WI38 (cell line): Measurements from ENCODE around the gene ASGR2.
"Not testable (repeated sequence)": the region's sequence is repeated elsewhere in the genome, so short reads cannot be mapped to it uniquely, and the experiment has no call there.

Experiments used
- H3K4me3 ChIP-seq: 2 replicates; pipeline ENCODE4 v1.5.1; 2011; ENCODE audit warnings: low read depth, mild to moderate bottlenecking, control low read depth, low read length
- TF ChIP-seq, protein P1 (sequence below): IDR thresholded peaks from 2 replicates; pipeline ENCODE4 v1.5.1; 2012; ENCODE audit warnings: low read depth, mild to moderate bottlenecking, control low read depth, low read length

ASGR2 gene

DNA sequence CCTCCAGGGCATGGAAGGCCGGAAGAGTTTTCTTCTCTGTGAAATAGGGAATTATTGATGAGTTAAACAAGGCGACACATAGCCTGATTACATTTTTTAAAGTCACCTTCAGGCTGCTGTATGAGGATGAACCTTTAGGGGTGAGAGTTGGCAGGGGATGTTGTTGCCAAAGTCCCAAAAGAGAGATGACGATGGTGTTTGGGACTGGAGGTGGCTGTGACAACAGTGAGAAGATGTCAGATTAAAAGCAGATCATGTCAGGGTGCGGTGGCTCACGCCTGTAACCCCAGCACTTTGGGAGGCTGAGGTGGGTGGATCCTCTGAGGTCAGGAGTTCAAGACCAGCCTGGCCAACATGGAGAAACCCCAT lies 16.8 kb upstream of the ASGR2 start:
- TF ChIP-seq, protein P1, sequence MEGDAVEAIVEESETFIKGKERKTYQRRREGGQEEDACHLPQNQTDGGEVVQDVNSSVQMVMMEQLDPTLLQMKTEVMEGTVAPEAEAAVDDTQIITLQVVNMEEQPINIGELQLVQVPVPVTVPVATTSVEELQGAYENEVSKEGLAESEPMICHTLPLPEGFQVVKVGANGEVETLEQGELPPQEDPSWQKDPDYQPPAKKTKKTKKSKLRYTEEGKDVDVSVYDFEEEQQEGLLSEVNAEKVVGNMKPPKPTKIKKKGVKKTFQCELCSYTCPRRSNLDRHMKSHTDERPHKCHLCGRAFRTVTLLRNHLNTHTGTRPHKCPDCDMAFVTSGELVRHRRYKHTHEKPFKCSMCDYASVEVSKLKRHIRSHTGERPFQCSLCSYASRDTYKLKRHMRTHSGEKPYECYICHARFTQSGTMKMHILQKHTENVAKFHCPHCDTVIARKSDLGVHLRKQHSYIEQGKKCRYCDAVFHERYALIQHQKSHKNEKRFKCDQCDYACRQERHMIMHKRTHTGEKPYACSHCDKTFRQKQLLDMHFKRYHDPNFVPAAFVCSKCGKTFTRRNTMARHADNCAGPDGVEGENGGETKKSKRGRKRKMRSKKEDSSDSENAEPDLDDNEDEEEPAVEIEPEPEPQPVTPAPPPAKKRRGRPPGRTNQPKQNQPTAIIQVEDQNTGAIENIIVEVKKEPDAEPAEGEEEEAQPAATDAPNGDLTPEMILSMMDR, result no peak
- H3K4me3 ChIP-seq, result no peak overlapping the region

DNA sequence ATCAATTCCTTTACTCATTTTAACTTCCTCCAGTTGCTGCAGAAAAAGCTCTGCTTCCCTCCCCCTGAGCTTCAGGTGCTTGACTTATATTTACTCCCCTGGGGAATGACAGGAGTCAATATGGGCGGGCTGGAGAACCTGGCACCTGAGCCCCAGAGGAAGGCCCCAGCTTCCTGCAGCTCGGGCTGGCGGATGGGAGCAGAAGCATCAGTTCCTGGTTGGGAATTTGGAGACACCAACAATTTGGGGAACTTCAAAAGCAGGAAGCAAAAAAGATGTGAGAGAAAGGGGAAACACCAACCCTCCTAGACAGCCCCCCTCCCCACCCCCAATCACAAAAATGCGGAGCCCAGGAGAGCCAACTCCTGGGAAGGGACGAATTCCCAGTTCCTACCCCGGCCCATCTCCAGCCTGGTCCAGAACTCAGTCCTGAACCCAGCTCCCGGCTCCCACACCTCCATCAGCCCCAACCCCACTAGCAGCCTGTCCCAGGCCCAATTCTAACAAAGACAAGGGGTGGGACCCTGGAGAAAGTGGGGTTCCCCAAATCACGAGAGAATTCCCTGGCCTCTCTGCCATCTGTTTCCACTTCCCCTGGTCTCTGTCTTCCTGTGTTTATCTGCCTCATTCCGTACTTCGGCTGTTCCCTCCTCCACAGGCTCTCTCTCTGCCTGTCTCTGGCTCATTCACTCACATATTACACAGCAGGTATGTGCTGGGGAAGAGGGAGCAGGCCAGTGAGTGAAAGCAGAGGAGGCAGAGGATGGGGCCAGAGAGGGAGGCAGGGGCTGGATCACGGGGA lies 16.2 kb upstream of the ASGR2 start:
- TF ChIP-seq, protein P1, result no peak
- no peak overlapping the region for H3K4me3 ChIP-seq

DNA sequence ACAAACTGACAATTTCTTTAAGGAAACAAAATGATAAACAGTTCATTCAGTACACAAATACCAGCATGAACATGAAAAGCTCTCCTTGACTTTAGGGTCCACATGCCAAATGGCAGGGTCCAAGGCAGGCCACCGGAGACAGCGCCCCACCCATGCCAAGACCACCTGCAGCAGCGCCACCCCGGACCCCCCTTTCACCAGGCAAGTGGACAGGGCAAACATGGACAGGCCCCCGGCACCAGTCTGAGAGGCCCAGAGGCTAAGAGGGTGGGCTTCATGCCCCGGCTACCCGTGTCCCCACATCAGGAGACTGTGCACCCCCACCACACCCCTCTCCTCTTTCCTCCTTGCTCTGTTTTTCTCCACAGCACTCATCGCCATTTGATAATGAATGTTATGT lies 14.7 kb upstream of the ASGR2 start:
- H3K4me3 ChIP-seq, result no peak overlapping the region
- TF ChIP-seq, protein P1, result no peak

DNA sequence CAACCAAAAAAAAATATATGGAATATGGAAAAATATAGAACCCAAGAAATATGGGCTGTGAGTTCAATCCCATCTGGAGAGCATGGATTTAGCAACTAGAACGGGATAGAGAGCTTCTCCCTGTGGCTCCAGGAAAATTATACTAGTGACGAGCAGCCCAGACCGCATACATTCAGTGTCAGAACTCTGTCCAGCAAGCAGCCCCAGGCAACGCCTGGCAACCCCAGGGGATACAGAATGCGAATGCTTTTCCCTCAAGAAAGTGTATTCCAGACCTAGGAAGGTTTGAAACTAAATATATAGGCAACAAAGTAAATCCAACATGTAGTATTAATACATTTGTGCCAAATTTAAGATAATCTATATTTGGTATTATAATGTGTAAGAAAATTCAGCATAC lies 13.5 kb upstream of the ASGR2 start:
- TF ChIP-seq, protein P1, result no peak
- no peak overlapping the region for H3K4me3 ChIP-seq

DNA sequence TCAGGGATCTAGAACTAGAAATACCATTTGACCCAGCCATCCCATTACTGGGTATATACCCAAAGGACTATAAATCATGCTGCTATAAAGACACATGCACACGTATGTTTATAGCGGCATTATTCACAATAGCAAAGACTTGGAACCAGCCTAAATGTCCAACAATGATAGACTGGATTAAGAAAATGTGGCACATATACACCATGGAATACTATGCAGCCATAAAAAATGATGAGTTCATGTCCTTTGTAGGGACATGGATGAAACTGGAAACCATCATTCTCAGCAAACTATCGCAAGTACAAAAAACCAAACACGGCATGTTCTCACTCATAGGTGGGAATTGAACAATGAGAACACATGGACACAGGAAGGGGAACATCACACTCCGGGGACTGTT lies 12.9 kb upstream of the ASGR2 start:
- not testable (repeated sequence) for H3K4me3 ChIP-seq

DNA sequence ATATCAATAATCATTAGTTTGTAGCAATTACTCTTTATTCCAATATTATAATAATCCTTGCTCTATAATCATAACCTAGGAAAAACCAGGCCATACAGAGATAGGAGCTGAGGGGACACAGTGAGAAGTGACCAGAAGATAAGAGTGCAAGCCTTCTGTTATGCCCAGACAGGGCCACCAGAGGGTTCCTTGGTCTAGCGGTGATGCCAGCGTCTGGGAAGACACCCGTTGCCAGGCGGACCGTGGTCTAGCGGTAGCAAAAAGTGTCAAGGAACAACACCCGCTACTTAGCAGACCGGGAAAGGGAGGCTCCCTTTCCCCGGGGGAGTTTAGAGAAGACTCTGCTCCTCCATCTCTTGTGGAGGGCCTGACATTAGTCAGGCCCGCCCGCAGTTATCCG lies 11.8 kb upstream of the ASGR2 start:
- H3K4me3 ChIP-seq, result not testable (repeated sequence)

DNA sequence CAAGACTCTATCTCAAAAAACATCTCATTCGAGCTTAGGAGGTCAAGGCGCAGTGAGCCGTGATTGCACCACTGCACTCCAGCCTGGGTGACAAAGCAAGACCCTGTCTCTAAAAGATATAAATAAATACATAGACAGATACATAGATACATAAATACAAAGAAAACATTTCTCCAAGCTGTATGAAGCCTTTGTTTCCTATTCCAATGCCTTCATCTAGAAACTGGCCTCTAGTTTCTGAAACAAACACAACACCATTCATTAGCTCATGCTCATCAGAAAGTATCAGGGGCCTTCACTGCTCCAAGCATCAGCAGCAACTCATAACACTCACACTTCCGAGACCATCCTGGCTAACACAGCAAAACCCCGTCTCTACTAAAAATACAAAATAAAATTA lies 10.3 kb upstream of the ASGR2 start:
- no peak overlapping the region for H3K4me3 ChIP-seq
- TF ChIP-seq, protein P1, result no peak

DNA sequence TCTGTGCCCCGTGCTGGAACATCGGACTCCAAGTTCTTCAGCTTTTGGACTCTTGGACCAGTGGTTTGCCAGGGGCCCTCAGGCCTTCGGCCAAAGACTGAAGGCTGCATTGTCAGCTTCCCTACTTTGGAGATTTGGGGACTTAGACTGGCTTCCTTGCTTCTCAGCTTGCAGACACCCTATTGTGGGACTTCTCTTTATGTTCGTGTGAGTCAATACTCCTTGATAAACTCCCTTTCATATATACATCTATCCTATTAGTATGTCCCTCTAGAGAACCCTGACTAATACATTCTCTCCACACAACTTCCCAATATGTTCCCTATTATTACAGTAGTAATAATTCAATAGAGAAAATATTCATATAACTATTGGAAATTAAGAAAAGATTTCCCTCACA lies 9.2 kb upstream of the ASGR2 start:
- no peak overlapping the region for H3K4me3 ChIP-seq
- TF ChIP-seq, protein P1, result no peak
